DOHH2 (cell line): Measurements from ENCODE around the gene KCNN2.

Source experiments
- H3F3A ChIP-seq: fragments of 200-600 bp; sonication (generic), shearing (Covaris generic); 2 replicates; pipeline ENCODE4 v1.6.0; 2016; ENCODE audit warnings: antibody characterized with exemption, mild to moderate bottlenecking; ENCODE audit not compliant: control insufficient read depth, insufficient read depth
- H3K27ac ChIP-seq: fragments of 200-600 bp; sonication (generic); 2 replicates; pipeline ENCODE4 v1.5.1; 2014; ENCODE audit warnings: low read depth, mild to moderate bottlenecking, low read length, moderate library complexity
- H3K27me3 ChIP-seq: fragments of 200-600 bp; sonication (generic); 2 replicates; pipeline ENCODE4 v1.6.1; 2014; ENCODE audit warnings: mild to moderate bottlenecking, low read length, mixed read lengths; ENCODE audit not compliant: control insufficient read depth
- H3K36me3 ChIP-seq: fragments of 200-600 bp; sonication (generic); 2 replicates; pipeline ENCODE4 v1.6.1; 2014; ENCODE audit warnings: mild to moderate bottlenecking, low read length, moderate library complexity, mixed read lengths; ENCODE audit not compliant: control insufficient read depth
- H3K4me1 ChIP-seq: fragments of 200-600 bp; sonication (generic); 2 replicates; pipeline ENCODE4 v1.6.1; 2014; ENCODE audit warnings: mild to moderate bottlenecking, low read length, mixed read lengths; ENCODE audit not compliant: control insufficient read depth
- H3K4me2 ChIP-seq: fragments of 200-600 bp; sonication (generic); 2 replicates; pipeline ENCODE4 v1.6.0; 2014; ENCODE audit warnings: mild to moderate bottlenecking, low read length, moderate library complexity
- H3K4me3 ChIP-seq: fragments of 200-600 bp; sonication (generic); 2 replicates; pipeline ENCODE4 v1.5.1; 2014; ENCODE audit warnings: mild to moderate bottlenecking, low read length, mixed read lengths
- H3K79me2 ChIP-seq: fragments of 200-600 bp; sonication (generic); 2 replicates; pipeline ENCODE4 v1.6.1; 2014; ENCODE audit warnings: mild to moderate bottlenecking, low read length, mixed read lengths; ENCODE audit not compliant: control insufficient read depth
- H3K9me2 ChIP-seq: fragments of 200-600 bp; sonication (generic); replicated peaks from 2 replicates; pipeline ENCODE4 v1.6.1; 2014; ENCODE audit warnings: mild to moderate bottlenecking, low read length, mixed read lengths; ENCODE audit not compliant: control insufficient read depth
- H3K9me3 ChIP-seq: fragments of 200-600 bp; sonication (generic); 2 replicates; pipeline ENCODE4 v1.6.1; 2014; ENCODE audit warnings: antibody characterized with exemption, low read length, mixed read lengths; ENCODE audit not compliant: control insufficient read depth, insufficient read depth
- H4K20me1 ChIP-seq: fragments of 200-600 bp; sonication (generic); 2 replicates; pipeline ENCODE4 v1.6.0; 2014; ENCODE audit warnings: low read depth, mild to moderate bottlenecking, antibody characterized with exemption, low read length, moderate library complexity; ENCODE audit not compliant: control insufficient read depth, insufficient read depth
- CTCF ChIP-seq: fragments of 200-600 bp; sonication (generic); IDR thresholded peaks from one replicate; pipeline ENCODE4 v1.5.1; 2014; ENCODE audit warnings: antibody characterized with exemption, mild to moderate bottlenecking, low read depth, low read length; ENCODE audit not compliant: poor library complexity, severe bottlenecking
- EZH2phosphoT487 ChIP-seq: fragments of 200-600 bp; sonication (generic); IDR thresholded peaks from 2 replicates; pipeline ENCODE4 v1.6.1; 2017; ENCODE audit warnings: borderline replicate concordance, mild to moderate bottlenecking, antibody characterized with exemption, low read length, moderate library complexity, mixed read lengths

Gene KCNN2

GRCh38 chr5:114471529-114471928 is 109.7 kb downstream of the KCNN2 start:
- Histone ChIP-seq H3K9me2 (no peaks in the 10 kb centered on the region), H3K4me2 (no peak overlapping the region), H3K36me3 (no peaks in the 10 kb centered on the region), H3K4me3 (no peak overlapping the region), H3K27ac (no peak overlapping the region), H3F3A (no peaks in the 10 kb centered on the region), H3K79me2 (no peaks in the 10 kb centered on the region), H3K27me3 (no peaks in the 10 kb centered on the region), H4K20me1 (no peaks in the 10 kb centered on the region), H3K4me1 (no peaks in the 10 kb centered on the region), H3K9me3 (no peaks in the 10 kb centered on the region)
- no peak for TF ChIP-seq EZH2phosphoT487
- no peak for TF ChIP-seq CTCF

GRCh38 chr5:114473541-114473940 is 111.7 kb downstream of the KCNN2 start:
- Histone ChIP-seq H3F3A (no peaks in the 10 kb centered on the region), H3K4me3 (no peak overlapping the region), H3K36me3 (no peaks in the 10 kb centered on the region), H3K9me3 (no peaks in the 10 kb centered on the region; the same call in 1 of the 2 replicates), H3K79me2 (no peaks in the 10 kb centered on the region), H3K27ac (no peak overlapping the region), H4K20me1 (no peaks in the 10 kb centered on the region), H3K4me2 (no peak overlapping the region), H3K4me1 (no peaks in the 10 kb centered on the region), H3K9me2 (no peaks in the 10 kb centered on the region), H3K27me3 (no peaks in the 10 kb centered on the region)
- no peak for TF ChIP-seq EZH2phosphoT487
- no peak for TF ChIP-seq CTCF

- no peak overlapping the region for H3K4me2 ChIP-seq
- no peaks in the 10 kb centered on the region for H3F3A ChIP-seq
Observed at GRCh38 chr5:114477816-114478334, 116.0 kb downstream of the KCNN2 start.

More at GRCh38 chr5:114477816-114478334, 116.0 kb downstream of the KCNN2 start:
- Histone ChIP-seq H3K4me3 (no peak overlapping the region), H3K36me3 (no peaks in the 10 kb centered on the region), H4K20me1 (no peaks in the 10 kb centered on the region), H3K9me2 (no peaks in the 10 kb centered on the region), H3K4me1 (no peaks in the 10 kb centered on the region), H3K79me2 (no peaks in the 10 kb centered on the region), H3K27ac (no peak overlapping the region), H3K27me3 (no peaks in the 10 kb centered on the region), H3K9me3 (no peaks in the 10 kb centered on the region; the same call in 1 of the 2 replicates)
- TF ChIP-seq CTCF (no peak), EZH2phosphoT487 (no peak)
